Upper lobe of left lung (tissue), 6 donors: Measurements from ENCODE around the gene OTOP1. TPM values are rescaled to one million over a fixed set of nuclear protein-coding genes. Genes with fewer than 3 reads are reported as not detected.
A peak's percentile ranks its signal among the peaks of the same experiment; 100 is the strongest.
"Not testable (repeated sequence)": the region's sequence is repeated elsewhere in the genome, so short reads cannot be mapped to it uniquely, and the experiment has no call there.

Experiments
- ATAC-seq, 2 donors: fragments of 200-7000 bp; cut with Tn5 transposase; one replicate each; pipeline ENCODE4 v1.9.1; 2022; ENCODE audit warnings: mild to moderate bottlenecking in 2 of 2, moderate library complexity in 2 of 2; ENCODE audit not compliant: low FRiP score in 2 of 2
- DNase-seq, 2 donors: peaks; one replicate each; pipeline ENCODE4 v3.0.0-alpha.2; 2019 to 2020
- H3K27ac ChIP-seq, 4 donors: fragments of 200-600 bp; sonication (generic); one replicate each; pipeline ENCODE4 v1.5.1; 2016 to 2019
- H3K27me3 ChIP-seq, 4 donors: fragments of 200-600 bp; sonication (generic); one replicate each; pipeline ENCODE4 v1.5.1; 2017 to 2019
- H3K36me3 ChIP-seq, 4 donors: fragments of 200-600 bp; sonication (generic); one replicate each; pipeline ENCODE4 v1.5.1; 2016 to 2019
- H3K4me1 ChIP-seq, 4 donors: fragments of 200-600 bp; sonication (generic); one replicate each; pipeline ENCODE4 v1.5.1; 2018 to 2019
- H3K4me3 ChIP-seq, 4 donors: fragments of 200-600 bp; sonication (generic); one replicate each; pipeline ENCODE4 v1.5.1; 2017 to 2019; ENCODE audit warnings: mild to moderate bottlenecking in 2 of 4, moderate library complexity in 1 of 4
- H3K9me3 ChIP-seq, 4 donors: fragments of 200-600 bp; sonication (generic); one replicate each; pipeline ENCODE4 v1.5.1; 2018 to 2019
- WGBS, 2 donors: methylation state at CpG; one replicate each; pipeline ENCODE4 v1.1.5; 2017 to 2018; 5-methylcytosine and 5-hydroxymethylcytosine counted together
- total RNA-seq, 6 donors: library from RNA; depleted of rRNA in 4 of 6; stranded (reverse); fragments of >200 nt in 4 of 6; gene quantifications; one replicate each; pipeline versions ENCODE4 v1.1.0 to v1.2.1, GENCODE V29; 2016 to 2021
- TF ChIP-seq, protein P1 (sequence below), 6 experiments: fragments of 450-650 bp in 4 of 6; fragments of 200-600 bp in 2 of 6; sonication (generic) in 2 of 6; IDR thresholded peaks; one replicate each; pipeline ENCODE4 v1.5.1; 2016 to 2019; ENCODE audit warnings: antibody characterized with exemption in 6 of 6
- donor health status: DM: no; HTN: no; CAD: no; lungs with moderate emphysema.
- donor health status: DM: no; HTN: yes; CAD: no; lungs with severe emphysema.

The OTOP1 gene
- total RNA-seq, 6 donors from 2014 or later, result not detected

DNA sequence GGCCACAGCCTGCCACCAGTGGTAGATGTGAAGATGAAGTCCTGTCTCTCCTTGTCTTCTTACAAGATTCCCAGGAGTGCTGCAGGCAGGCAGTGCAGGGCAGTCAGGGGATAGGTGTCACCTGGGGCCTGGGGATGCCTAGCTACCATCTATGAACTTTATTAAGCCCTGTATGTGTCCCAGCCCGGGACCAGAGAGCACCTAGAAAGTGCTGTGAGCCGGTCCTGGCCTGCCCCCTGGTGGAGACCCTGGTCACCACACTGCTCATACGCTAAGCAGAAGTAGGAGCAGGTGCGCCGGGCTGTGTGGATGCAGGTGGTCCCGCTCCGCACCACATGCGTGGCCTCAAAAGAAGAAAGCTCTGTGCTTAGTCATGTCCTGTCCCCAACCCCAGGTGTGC lies 81.1 kb downstream of the OTOP1 start:
- ATAC-seq, H3K27me3 ChIP-seq, H3K4me3 ChIP-seq, H3K4me1 ChIP-seq, H3K27ac ChIP-seq, H3K36me3 ChIP-seq, DNase-seq, H3K9me3 ChIP-seq: not testable (repeated sequence)
- TF ChIP-seq, protein P1, sequence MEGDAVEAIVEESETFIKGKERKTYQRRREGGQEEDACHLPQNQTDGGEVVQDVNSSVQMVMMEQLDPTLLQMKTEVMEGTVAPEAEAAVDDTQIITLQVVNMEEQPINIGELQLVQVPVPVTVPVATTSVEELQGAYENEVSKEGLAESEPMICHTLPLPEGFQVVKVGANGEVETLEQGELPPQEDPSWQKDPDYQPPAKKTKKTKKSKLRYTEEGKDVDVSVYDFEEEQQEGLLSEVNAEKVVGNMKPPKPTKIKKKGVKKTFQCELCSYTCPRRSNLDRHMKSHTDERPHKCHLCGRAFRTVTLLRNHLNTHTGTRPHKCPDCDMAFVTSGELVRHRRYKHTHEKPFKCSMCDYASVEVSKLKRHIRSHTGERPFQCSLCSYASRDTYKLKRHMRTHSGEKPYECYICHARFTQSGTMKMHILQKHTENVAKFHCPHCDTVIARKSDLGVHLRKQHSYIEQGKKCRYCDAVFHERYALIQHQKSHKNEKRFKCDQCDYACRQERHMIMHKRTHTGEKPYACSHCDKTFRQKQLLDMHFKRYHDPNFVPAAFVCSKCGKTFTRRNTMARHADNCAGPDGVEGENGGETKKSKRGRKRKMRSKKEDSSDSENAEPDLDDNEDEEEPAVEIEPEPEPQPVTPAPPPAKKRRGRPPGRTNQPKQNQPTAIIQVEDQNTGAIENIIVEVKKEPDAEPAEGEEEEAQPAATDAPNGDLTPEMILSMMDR (IDR thresholded peaks at IDR 0.05), result peak in 1 of 6 experiments; percentile 17
- no CpG with 5 or more reads among the region's 8 CpGs for WGBS, 2 donors

DNA sequence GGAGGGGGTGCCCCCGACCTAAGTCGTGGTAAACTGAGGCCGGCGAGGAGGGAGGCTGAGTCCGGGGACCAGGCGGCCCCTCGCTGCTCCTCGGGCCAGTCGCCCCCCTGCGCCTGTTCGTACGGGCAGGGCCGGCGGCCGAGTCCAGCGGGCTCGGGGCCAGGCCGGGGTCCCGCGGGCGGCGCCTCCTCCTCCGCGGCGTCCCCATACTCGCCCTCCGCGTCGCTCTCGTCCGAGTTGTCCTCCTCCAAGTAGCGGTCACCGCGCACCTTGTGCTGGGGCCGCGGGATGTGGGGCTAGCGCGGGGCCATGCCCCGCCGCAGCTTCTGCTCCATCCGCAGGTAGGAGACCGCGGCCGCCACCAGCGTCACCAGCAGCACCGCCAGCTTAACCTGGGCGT lies 83.4 kb downstream of the OTOP1 start:
- not testable (repeated sequence) for H3K9me3 ChIP-seq, H3K4me3 ChIP-seq, H3K27me3 ChIP-seq, H3K36me3 ChIP-seq, H3K4me1 ChIP-seq, ATAC-seq, H3K27ac ChIP-seq
- no CpG with 5 or more reads among the region's 47 CpGs for WGBS, 2 donors
- peak in 1 of 2 donors; percentile 53 for DNase-seq

DNA sequence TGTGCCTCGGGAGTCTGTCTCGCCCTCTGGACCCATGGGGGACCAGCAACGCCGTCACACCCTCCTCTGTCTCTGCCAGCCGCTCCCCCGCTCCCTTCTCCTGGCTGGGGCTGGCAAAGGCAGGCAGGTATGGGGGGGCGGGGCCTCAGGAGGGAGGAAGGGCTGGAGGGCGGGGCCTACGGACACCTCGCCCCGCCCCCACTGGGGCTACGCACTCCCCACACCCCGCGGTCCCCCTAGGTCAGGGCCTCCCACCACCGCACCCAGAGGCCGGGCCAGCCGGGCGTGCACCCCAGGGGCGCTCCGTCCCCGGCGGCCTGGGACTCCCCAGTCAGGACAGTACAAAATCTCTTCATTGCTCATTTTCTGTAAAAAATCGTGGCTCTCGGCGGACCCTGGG lies 84.0 kb downstream of the OTOP1 start:
- peak overlapping the region in 1 of 4 donors; percentile 8 for H3K4me3 ChIP-seq
- H3K27me3 ChIP-seq, H3K36me3 ChIP-seq, H3K4me1 ChIP-seq, ATAC-seq, H3K27ac ChIP-seq, DNase-seq, H3K9me3 ChIP-seq: not testable (repeated sequence)
- WGBS, 2 donors, result no CpG with 5 or more reads among the region's 25 CpGs

DNA sequence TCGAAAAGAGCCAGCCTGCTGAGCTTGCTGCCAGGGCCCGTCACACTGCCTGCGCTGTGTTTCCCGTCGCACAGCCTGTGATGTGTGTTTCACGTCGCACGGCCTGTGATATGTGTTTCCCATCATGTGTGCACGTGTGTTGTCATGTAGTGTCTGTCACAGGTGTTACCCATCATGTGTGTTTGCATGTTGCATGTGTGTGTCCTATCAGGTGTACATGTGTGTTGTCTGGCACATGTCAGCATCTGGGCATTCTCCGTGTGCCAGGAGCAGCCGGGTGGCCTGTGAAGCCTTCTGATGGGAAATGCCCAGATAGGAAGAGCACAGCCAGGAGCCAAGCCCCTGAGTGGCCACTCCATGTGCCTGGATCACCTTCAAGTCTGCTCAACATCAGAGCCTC lies 85.5 kb downstream of the OTOP1 start:
- not testable (repeated sequence) for H3K36me3 ChIP-seq, H3K27me3 ChIP-seq, H3K9me3 ChIP-seq, H3K4me3 ChIP-seq, ATAC-seq, H3K27ac ChIP-seq, H3K4me1 ChIP-seq, DNase-seq
- WGBS, 2 donors, result no CpG with 5 or more reads among the region's 11 CpGs

Other genes starting within 250 kb of the OTOP1 start
- gene TMEM128, start 21.3 kb upstream of the OTOP1 start, total RNA-seq, result 10 to 100 TPM in 5 of 6 donors, 1 to 10 TPM in 1; 7.3 to 30.0 (median 20.2) TPM
- 10 to 100 TPM in 5 of 6 donors, 1 to 10 TPM in 1; 6.5 to 22.9 (median 14.1) TPM for gene LYAR, start 63.2 kb upstream of the OTOP1 start, total RNA-seq
- gene ZBTB49, start 63.3 kb upstream of the OTOP1 start, total RNA-seq, result 10 to 100 TPM in 1 of 6 donors, 1 to 10 TPM in 5; 3.7 to 13.6 (median 4.5) TPM
- gene NSG1, start 160.2 kb upstream of the OTOP1 start, total RNA-seq, result 1 to 10 TPM in 4 of 6 donors, under 1 TPM in 1, not detected in 1; 0.29 to 3.8 (median 1.3) TPM